A673 (cell line): ENCODE data around the gene PDE8A.

Experiments
- CTCF ChIP-seq: fragments of 300-800, 200-600 bp; sonication (generic); conservative IDR thresholded peaks from 2 replicates; pipeline ENCODE4 v1.5.1; 2017; ENCODE audit warnings: low read depth, mild to moderate bottlenecking, antibody characterized with exemption, low read length, moderate library complexity, mixed read lengths
- EZH2 ChIP-seq: fragments of 200-600 bp; sonication (generic); IDR thresholded peaks from 2 replicates; pipeline ENCODE4 v1.6.1; 2017; ENCODE audit warnings: borderline replicate concordance, low read depth, mild to moderate bottlenecking, mixed read lengths, antibody characterized with exemption, low read length; ENCODE audit not compliant: poor library complexity, severe bottlenecking

GRCh38 chr15:85131915-85132314 is 150.3 kb downstream of the PDE8A start:
- TF ChIP-seq CTCF (no peak), EZH2 (no peak)
